Fibroblast of lung (primary cell): ENCODE measurements around the gene THRB. TPM values are rescaled to one million over a fixed set of nuclear protein-coding genes. Genes with fewer than 3 reads are reported as not detected.

Experiments
- DNase-seq, 2 donors: peaks; one replicate each; pipeline versions ENCODE4 v3.0.0 to v3.0.0-alpha.2; 2010; ENCODE audit warnings: low read depth in 2 of 2
- H2AFZ ChIP-seq: 2 replicates; pipeline ENCODE4 v1.5.1; 2012; ENCODE audit warnings: low read length, control low read depth, inconsistent platforms
- H3K27ac ChIP-seq: 2 replicates; pipeline ENCODE4 v1.5.1; 2011; ENCODE audit warnings: low read length, control low read depth; ENCODE audit not compliant: insufficient read depth
- H3K27me3 ChIP-seq: 2 replicates; pipeline ENCODE4 v1.5.1; 2011; ENCODE audit warnings: mild to moderate bottlenecking, low read length; ENCODE audit not compliant: control insufficient read depth, insufficient read depth
- H3K36me3 ChIP-seq: 2 replicates; pipeline ENCODE4 v1.5.1; 2011; ENCODE audit warnings: low read length; ENCODE audit not compliant: control insufficient read depth, insufficient read depth
- H3K4me1 ChIP-seq: 2 replicates; pipeline ENCODE4 v1.5.1; 2011; ENCODE audit warnings: low read length; ENCODE audit not compliant: control insufficient read depth, insufficient read depth; ENCODE audit errors: extremely low read depth
- H3K4me2 ChIP-seq: 2 replicates; pipeline ENCODE4 v1.5.1; 2011; ENCODE audit warnings: low read length, control low read depth; ENCODE audit not compliant: insufficient read depth; ENCODE audit errors: extremely low read depth
- H3K4me3 ChIP-seq, 4 experiments: fragments of 200-600 bp in 1 of 4; sonication (generic) in 1 of 4; replicated peaks in 1 of 4; 2 replicates each; pipeline ENCODE4 v1.5.1; 2011 to 2016; ENCODE audit warnings: low read length in 4 of 4, low read depth in 3 of 4, mild to moderate bottlenecking in 3 of 4, control low read depth in 2 of 4, inconsistent platforms in 1 of 4, mixed read lengths in 1 of 4; ENCODE audit not compliant: insufficient read depth in 1 of 4; ENCODE audit errors: control extremely low read depth in 1 of 4
- H3K79me2 ChIP-seq: 2 replicates; pipeline ENCODE4 v1.5.1; 2012; ENCODE audit warnings: mild to moderate bottlenecking, low read length, inconsistent platforms; ENCODE audit not compliant: control insufficient read depth, insufficient read depth
- H3K9ac ChIP-seq: 2 replicates; pipeline ENCODE4 v1.5.1; 2011; ENCODE audit warnings: mild to moderate bottlenecking, low read length, control low read depth; ENCODE audit not compliant: insufficient read depth
- H3K9me3 ChIP-seq: 2 replicates; pipeline ENCODE4 v1.5.1; 2012; ENCODE audit warnings: low read depth, low read length; ENCODE audit not compliant: control insufficient read depth, insufficient read depth
- H4K20me1 ChIP-seq: 2 replicates; pipeline ENCODE4 v1.5.1; 2011; ENCODE audit warnings: low read length; ENCODE audit not compliant: control insufficient read depth, insufficient read depth; ENCODE audit errors: extremely low read depth
- EZH2 ChIP-seq: IDR thresholded peaks from 2 replicates; pipeline ENCODE4 v1.5.1; 2012; ENCODE audit warnings: low read length, control low read depth, mild to moderate bottlenecking; ENCODE audit errors: missing control alignments
- polyA plus RNA-seq, 2 donors: library from polyadenylated mRNA; depleted of rRNA in 1 of 2; stranded (reverse) in 1 of 2; unstranded in 1 of 2; fragments of >200 nt; gene quantifications; 2 replicates each; pipeline ENCODE4 v1.2.1, GENCODE V29; 2011 to 2012; ENCODE audit warnings: missing spikeins in 1 of 2
- total RNA-seq: library from RNA; depleted of rRNA; stranded (reverse); fragments of >200 nt; gene quantifications from 2 replicates; pipeline ENCODE4 v1.2.1, GENCODE V29; 2014
- TF ChIP-seq, protein P1 (sequence below), 2 donors: IDR thresholded peaks in 1 of 2; conservative IDR thresholded peaks in 1 of 2; 1 replicate in 1 of 2; 2 replicates in 1 of 2; pipeline ENCODE4 v1.5.1; 2011 to 2012; ENCODE audit warnings: low read length in 2 of 2, control low read depth in 1 of 2, inconsistent platforms in 1 of 2, low read depth in 1 of 2, mild to moderate bottlenecking in 1 of 2

THRB gene
- total and polyA plus RNA-seq, 2 donors (not counting 1 experiment from before 2014, with no cell fraction given), result 4.2 to 7.4 TPM

- no peaks in the 10 kb centered on the region for H3K36me3 ChIP-seq
- peaks cover 2% of the 10 kb centered on the region for H3K27me3 ChIP-seq
- H3K27ac ChIP-seq, result no peak overlapping the region
- H4K20me1 ChIP-seq, result no peaks in the 10 kb centered on the region
- TF ChIP-seq, protein P1, sequence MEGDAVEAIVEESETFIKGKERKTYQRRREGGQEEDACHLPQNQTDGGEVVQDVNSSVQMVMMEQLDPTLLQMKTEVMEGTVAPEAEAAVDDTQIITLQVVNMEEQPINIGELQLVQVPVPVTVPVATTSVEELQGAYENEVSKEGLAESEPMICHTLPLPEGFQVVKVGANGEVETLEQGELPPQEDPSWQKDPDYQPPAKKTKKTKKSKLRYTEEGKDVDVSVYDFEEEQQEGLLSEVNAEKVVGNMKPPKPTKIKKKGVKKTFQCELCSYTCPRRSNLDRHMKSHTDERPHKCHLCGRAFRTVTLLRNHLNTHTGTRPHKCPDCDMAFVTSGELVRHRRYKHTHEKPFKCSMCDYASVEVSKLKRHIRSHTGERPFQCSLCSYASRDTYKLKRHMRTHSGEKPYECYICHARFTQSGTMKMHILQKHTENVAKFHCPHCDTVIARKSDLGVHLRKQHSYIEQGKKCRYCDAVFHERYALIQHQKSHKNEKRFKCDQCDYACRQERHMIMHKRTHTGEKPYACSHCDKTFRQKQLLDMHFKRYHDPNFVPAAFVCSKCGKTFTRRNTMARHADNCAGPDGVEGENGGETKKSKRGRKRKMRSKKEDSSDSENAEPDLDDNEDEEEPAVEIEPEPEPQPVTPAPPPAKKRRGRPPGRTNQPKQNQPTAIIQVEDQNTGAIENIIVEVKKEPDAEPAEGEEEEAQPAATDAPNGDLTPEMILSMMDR (conservative IDR thresholded peaks at IDR 0.05 in 1 of 2, IDR thresholded peaks at IDR 0.05 in 1 of 2; ENCODE audit: low read depth in 1 of 2, low read length in 2 of 2), result no peak
- no peak for TF ChIP-seq EZH2
- H3K4me1 ChIP-seq, result peaks cover 5% of the 10 kb centered on the region
- H3K4me2 ChIP-seq, result no peak overlapping the region
- no peak overlapping the region for H2AFZ ChIP-seq
- H3K9me3 ChIP-seq, result no peaks in the 10 kb centered on the region
- no peak overlapping the region for H3K4me3 ChIP-seq
- H3K9ac ChIP-seq, result no peak overlapping the region
- DNase-seq, result no peak
- no peaks in the 10 kb centered on the region for H3K79me2 ChIP-seq
These were observed 241.3 kb downstream of the THRB start for GRCh38 chr3:24253336-24253735.

GRCh38 chr3:24249523-24249922 is 245.1 kb downstream of the THRB start:
- Histone ChIP-seq H3K27me3 (peaks cover 2% of the 10 kb centered on the region), H3K36me3 (no peaks in the 10 kb centered on the region), H3K27ac (no peak overlapping the region), H3K9ac (no peak overlapping the region), H3K4me1 (peaks cover 4% of the 10 kb centered on the region), H3K9me3 (no peaks in the 10 kb centered on the region), H3K4me2 (no peak overlapping the region), H2AFZ (no peak overlapping the region), H3K79me2 (no peaks in the 10 kb centered on the region), H3K4me3 (no peak overlapping the region), H4K20me1 (peaks cover 1% of the 10 kb centered on the region)
- no peak for DNase-seq
- TF ChIP-seq, protein P1 (conservative IDR thresholded peaks at IDR 0.05 in 1 of 2, IDR thresholded peaks at IDR 0.05 in 1 of 2; ENCODE audit: low read depth in 1 of 2, low read length in 2 of 2), result no peak

- H3K27me3 ChIP-seq, result peaks cover 2% of the 10 kb centered on the region
- H3K4me1 ChIP-seq, result peaks cover 4% of the 10 kb centered on the region
- no peaks in the 10 kb centered on the region for H3K79me2 ChIP-seq
- H3K36me3 ChIP-seq, result no peaks in the 10 kb centered on the region
- H3K27ac ChIP-seq, result no peak overlapping the region
- no peak for DNase-seq
- no peak overlapping the region for H2AFZ ChIP-seq
- no peak overlapping the region for H3K4me3 ChIP-seq
- H4K20me1 ChIP-seq, result peaks cover 1% of the 10 kb centered on the region
- TF ChIP-seq, protein P1 (conservative IDR thresholded peaks at IDR 0.05 in 1 of 2, IDR thresholded peaks at IDR 0.05 in 1 of 2; ENCODE audit: low read depth in 1 of 2, low read length in 2 of 2), result no peak
- no peak for TF ChIP-seq EZH2
- H3K9me3 ChIP-seq, result no peaks in the 10 kb centered on the region
- no peak overlapping the region for H3K4me2 ChIP-seq
- H3K9ac ChIP-seq, result no peak overlapping the region
These were observed 249.6 kb downstream of the THRB start for GRCh38 chr3:24245056-24245455.
